IPS-18a (cell line): ENCODE results near the gene PLXNA2.

Experiments used
- H3K27ac ChIP-seq: one replicate; pipeline ENCODE4 v1.5.1; 2013; ENCODE audit warnings: low read length
- H3K27me3 ChIP-seq: one replicate; pipeline ENCODE4 v1.6.1; 2013; ENCODE audit warnings: mild to moderate bottlenecking, low read length; ENCODE audit not compliant: control insufficient read depth, insufficient read depth
- H3K36me3 ChIP-seq: one replicate; pipeline ENCODE4 v1.6.1; 2013; ENCODE audit warnings: low read depth, low read length; ENCODE audit not compliant: control insufficient read depth
- H3K4me1 ChIP-seq: one replicate; pipeline ENCODE4 v1.6.1; 2013; ENCODE audit warnings: low read depth, low read length; ENCODE audit not compliant: control insufficient read depth
- H3K4me3 ChIP-seq: one replicate; pipeline ENCODE4 v1.5.1; 2013; ENCODE audit warnings: low read length
- H3K9ac ChIP-seq: one replicate; pipeline ENCODE4 v1.6.1; 2013; ENCODE audit warnings: mild to moderate bottlenecking, low read length, moderate library complexity
- H3K9me3 ChIP-seq: one replicate; pipeline ENCODE4 v1.6.1; 2013; ENCODE audit warnings: low read depth, low read length; ENCODE audit not compliant: control insufficient read depth

The PLXNA2 gene

DNA sequence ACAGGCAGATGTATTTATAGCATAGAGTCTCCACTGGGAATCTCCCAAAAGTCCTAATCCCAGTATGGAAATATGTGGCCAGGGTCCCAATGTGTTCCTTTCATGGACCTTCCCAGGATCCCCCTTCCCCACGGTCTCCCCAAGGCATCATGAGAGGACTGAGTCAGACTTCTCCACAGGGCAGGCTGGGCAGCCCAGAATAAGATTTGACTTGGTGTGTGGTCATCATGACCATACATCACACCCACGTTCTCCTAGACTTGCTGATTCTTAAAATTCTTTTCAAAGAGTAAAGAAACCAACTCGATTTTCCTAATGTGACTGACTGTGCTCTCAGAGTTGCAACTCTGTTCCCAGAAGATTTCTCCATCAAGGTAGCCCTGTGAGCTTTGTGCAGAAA is 239.3 kb downstream of the PLXNA2 start:
- Histone ChIP-seq H3K4me3 (no peak overlapping the region), H3K27ac (no peak overlapping the region), H3K9me3 (no peaks in the 10 kb centered on the region), H3K36me3 (no peaks in the 10 kb centered on the region), H3K9ac (no peak overlapping the region), H3K27me3 (no peaks in the 10 kb centered on the region), H3K4me1 (no peaks in the 10 kb centered on the region)

DNA sequence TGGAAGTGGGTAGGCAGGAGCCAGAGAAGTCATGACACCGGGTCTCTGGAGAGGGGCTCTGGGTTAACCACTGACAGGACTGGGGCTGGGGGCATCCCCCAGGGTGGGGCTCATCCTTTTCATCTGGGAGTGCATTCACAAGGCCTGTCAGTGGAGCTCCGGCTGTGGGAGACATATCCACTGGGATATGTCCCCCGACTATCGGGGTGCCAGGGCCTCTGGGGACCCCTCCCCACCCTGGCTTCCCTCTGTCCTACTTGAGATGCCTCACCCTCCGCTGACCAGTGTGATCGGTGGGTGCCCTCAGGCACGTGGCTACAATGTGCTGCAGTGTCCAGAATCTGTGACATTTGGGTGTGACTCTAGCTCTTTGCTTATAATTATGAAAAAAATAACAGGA is 240.9 kb downstream of the PLXNA2 start:
- H3K27ac ChIP-seq = no peak overlapping the region
- H3K36me3 ChIP-seq = no peaks in the 10 kb centered on the region
- peaks cover 7% of the 10 kb centered on the region for H3K4me1 ChIP-seq
- H3K4me3 ChIP-seq = no peak overlapping the region
- no peaks in the 10 kb centered on the region for H3K27me3 ChIP-seq
- H3K9ac ChIP-seq = no peak overlapping the region
- H3K9me3 ChIP-seq = no peaks in the 10 kb centered on the region

DNA sequence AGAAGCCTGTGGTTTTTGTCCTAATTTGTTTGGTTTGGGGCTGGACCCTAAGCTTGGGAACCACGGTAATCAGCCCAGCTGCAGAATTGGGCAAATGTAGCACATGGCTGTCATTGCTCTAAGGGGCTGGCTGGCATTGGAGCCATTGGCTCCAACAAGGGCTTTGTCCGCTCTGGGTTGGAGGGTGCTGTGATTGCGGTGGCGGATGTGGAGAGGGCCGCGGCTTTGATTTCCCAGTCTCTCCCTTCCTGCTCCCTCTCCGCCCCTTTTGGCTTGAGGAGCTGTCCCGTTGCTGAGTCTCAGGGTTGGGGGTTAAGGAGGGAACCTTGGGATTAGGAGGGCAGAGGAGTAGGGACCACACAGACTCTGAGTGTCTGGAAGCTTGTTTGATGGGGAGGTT is 241.5 kb downstream of the PLXNA2 start:
- Histone ChIP-seq H3K36me3 (no peaks in the 10 kb centered on the region), H3K4me3 (no peak overlapping the region), H3K9ac (no peak overlapping the region), H3K27me3 (no peaks in the 10 kb centered on the region), H3K27ac (no peak overlapping the region), H3K9me3 (no peaks in the 10 kb centered on the region), H3K4me1 (peaks cover 11% of the 10 kb centered on the region)

DNA sequence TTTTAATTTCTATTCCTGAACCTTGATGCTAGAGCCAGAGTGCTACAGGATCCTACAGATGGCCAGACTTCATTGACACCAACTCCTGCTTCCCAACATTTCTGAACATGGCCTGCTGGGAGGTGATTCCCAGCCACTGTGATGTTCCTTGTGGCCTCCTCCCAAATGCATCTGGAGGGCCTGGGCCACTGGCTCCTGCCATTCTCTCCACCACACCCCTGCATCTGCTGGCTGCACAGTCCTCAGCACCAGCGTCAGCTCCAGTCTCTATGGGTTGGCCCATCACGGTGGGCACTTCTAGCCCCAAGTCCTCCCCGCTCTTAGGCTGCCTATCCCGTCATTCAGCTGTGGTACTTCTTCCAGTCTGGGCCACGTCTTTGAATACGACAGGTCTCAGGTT is 242.1 kb downstream of the PLXNA2 start:
- no peaks in the 10 kb centered on the region for H3K9me3 ChIP-seq
- no peak overlapping the region for H3K9ac ChIP-seq
- no peaks in the 10 kb centered on the region for H3K36me3 ChIP-seq
- peaks cover 11% of the 10 kb centered on the region for H3K4me1 ChIP-seq
- H3K27me3 ChIP-seq = no peaks in the 10 kb centered on the region
- H3K27ac ChIP-seq = no peak overlapping the region
- no peak overlapping the region for H3K4me3 ChIP-seq

DNA sequence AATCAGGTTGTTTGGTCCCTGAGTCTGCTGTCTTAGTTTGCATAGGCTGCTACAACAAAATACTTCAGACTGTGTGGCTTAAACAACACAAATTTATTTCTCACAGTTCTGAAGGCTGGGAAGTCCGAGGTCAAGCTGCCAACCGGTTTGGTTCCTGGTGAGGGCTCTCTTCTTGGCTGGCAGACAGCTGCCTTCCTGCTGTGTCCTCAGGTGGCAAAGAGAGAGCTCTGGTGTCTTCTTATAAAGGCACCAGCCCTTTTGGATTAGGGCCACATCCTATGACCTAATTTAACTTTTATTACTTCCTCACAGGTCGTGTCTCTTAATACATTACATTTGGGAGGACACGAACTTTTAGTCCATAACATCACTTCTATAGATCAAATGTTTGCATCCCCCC is 243.7 kb downstream of the PLXNA2 start:
- H3K9me3 ChIP-seq = no peaks in the 10 kb centered on the region
- H3K27ac ChIP-seq = no peak overlapping the region
- no peak overlapping the region for H3K9ac ChIP-seq
- no peak overlapping the region for H3K4me3 ChIP-seq
- H3K27me3 ChIP-seq = no peaks in the 10 kb centered on the region
- no peaks in the 10 kb centered on the region for H3K36me3 ChIP-seq
- H3K4me1 ChIP-seq = peaks cover 11% of the 10 kb centered on the region

DNA sequence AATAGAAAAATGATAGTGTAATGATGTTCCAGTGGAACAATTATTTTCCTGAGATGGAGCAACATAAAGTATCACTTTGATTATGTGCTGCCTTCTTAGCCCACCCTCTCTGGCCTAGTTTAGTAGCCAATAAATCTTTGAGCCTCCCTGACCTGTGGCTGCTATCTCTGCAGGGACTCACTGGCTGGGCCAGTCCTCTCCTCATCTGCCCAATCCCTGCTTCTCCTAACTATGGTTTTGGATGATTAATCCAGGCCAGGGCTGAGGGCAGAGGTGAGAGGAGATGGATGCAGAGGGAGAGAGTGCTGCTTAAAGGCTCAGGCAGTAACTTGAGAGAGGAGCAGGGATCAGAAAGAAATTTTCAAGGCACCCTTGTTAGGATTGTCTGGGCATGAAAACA is 244.2 kb downstream of the PLXNA2 start:
- no peak overlapping the region for H3K27ac ChIP-seq
- H3K27me3 ChIP-seq = no peaks in the 10 kb centered on the region

DNA sequence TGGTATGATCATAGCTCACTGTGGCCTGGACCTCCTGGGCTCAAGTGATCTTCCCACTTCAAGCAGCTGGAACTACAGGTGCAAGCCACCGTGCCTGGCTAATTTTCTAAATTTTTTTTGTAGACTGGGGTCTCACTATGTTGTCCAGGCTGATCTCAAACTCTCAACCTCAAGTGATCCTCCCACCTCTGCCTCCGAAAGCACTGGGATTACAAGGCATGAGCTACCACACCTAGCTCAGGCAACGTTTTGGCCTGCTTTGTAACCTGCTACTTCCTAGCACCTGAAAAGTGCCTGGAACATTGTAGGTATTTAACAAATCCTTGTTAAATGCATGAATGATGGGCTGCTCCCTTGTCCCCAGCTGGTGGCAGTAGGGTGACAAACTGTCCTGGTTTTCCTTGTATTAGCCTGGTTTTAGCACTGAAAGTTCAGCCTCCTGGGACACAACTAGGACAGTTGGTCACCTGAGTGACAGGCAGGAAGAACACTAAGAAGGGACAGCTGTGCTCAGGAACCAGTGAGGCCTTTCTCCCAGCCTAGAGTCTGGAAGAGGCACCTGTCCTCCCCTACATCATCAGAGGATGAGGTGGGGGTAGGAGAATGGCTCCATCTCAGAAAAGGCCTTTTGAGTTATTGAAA is 244.8 kb downstream of the PLXNA2 start:
- no peaks in the 10 kb centered on the region for H3K27me3 ChIP-seq
- no peaks in the 10 kb centered on the region for H3K36me3 ChIP-seq
- H3K4me3 ChIP-seq = no peak overlapping the region
- H3K9me3 ChIP-seq = no peaks in the 10 kb centered on the region
- H3K27ac ChIP-seq = no peak overlapping the region
- peaks cover 11% of the 10 kb centered on the region for H3K4me1 ChIP-seq
- no peak overlapping the region for H3K9ac ChIP-seq

More for the DNA sequence above, 244.2 kb downstream of the PLXNA2 start:
- Histone ChIP-seq H3K9me3 (no peaks in the 10 kb centered on the region), H3K9ac (no peak overlapping the region), H3K4me1 (peaks cover 11% of the 10 kb centered on the region), H3K4me3 (no peak overlapping the region), H3K36me3 (no peaks in the 10 kb centered on the region)

GRCh38 chr1:207998691-207999090 is 245.5 kb downstream of the PLXNA2 start:
- Histone ChIP-seq H3K36me3 (no peaks in the 10 kb centered on the region), H3K27ac (no peak overlapping the region), H3K4me3 (peak overlapping the region; percentile 4)

GRCh38 chr1:207997486-207998268 is 246.5 kb downstream of the PLXNA2 start:
- no peaks in the 10 kb centered on the region for H3K27me3 ChIP-seq
- no peak overlapping the region for H3K4me3 ChIP-seq
- H3K27ac ChIP-seq = no peak overlapping the region
- no peaks in the 10 kb centered on the region for H3K9me3 ChIP-seq
- H3K9ac ChIP-seq = no peak overlapping the region
- H3K36me3 ChIP-seq = no peaks in the 10 kb centered on the region
- peaks cover 11% of the 10 kb centered on the region for H3K4me1 ChIP-seq

More at GRCh38 chr1:207998691-207999090, 245.5 kb downstream of the PLXNA2 start:
- H3K9ac ChIP-seq = no peak overlapping the region
- H3K9me3 ChIP-seq = no peaks in the 10 kb centered on the region
- peaks cover 11% of the 10 kb centered on the region for H3K4me1 ChIP-seq
- H3K27me3 ChIP-seq = no peaks in the 10 kb centered on the region

DNA sequence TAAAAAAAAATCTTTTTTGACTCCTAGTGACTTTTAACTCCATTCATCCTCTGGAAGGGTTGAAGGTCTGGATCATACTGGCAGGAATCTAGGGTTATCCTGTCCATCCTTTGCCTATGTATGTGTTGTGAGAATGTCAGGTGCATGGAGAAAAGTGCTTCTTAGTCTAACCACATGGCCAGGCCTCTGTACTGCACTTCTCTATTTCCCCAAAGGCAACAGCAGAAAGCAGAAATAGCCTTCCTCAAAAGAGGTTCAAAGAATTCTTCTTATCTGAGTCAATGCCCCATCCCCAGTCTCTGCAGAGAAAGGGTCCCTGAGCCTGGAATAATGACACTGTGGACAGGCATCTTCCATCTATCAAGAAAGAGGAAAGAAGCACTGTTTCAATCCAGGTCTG is 247.5 kb downstream of the PLXNA2 start:
- H3K36me3 ChIP-seq = no peaks in the 10 kb centered on the region
- no peak overlapping the region for H3K4me3 ChIP-seq
- H3K27ac ChIP-seq = no peak overlapping the region
- H3K9ac ChIP-seq = no peak overlapping the region
- H3K4me1 ChIP-seq = peaks cover 11% of the 10 kb centered on the region
- H3K27me3 ChIP-seq = no peaks in the 10 kb centered on the region
- no peaks in the 10 kb centered on the region for H3K9me3 ChIP-seq

DNA sequence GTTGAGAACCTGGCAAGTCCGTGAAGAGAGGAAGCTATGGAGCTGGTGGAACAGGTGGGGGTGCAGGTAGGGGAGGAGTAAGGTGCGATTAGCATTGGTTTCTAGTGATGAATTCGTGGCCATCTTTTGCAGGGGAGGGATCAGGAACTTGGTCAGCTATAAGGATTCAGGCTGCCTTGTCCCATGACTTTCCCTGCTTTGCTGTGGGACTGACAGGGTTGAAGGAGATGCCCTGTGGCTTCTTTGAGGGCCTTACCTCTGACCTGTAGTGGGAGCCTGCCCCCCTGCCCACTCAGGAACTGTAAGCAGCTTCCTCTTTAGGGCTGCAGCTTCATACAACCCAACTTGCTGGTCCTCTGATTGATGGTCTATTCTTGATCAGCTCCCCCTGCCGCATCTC is 248.6 kb downstream of the PLXNA2 start:
- no peak overlapping the region for H3K27ac ChIP-seq
- no peak overlapping the region for H3K9ac ChIP-seq
- H3K36me3 ChIP-seq = no peaks in the 10 kb centered on the region
- H3K4me3 ChIP-seq = no peak overlapping the region
- no peaks in the 10 kb centered on the region for H3K9me3 ChIP-seq
- no peaks in the 10 kb centered on the region for H3K27me3 ChIP-seq
- peaks cover 11% of the 10 kb centered on the region for H3K4me1 ChIP-seq
